GM18502 (cell line): ENCODE measurements around the gene HYOU1.
A peak's percentile ranks its signal among the peaks of the same experiment; 100 is the strongest.
"Not testable (repeated sequence)": the region's sequence is repeated elsewhere in the genome, so short reads cannot be mapped to it uniquely, and the experiment has no call there.

Source experiments
- ATAC-seq: cut with Tn5 transposase; IDR thresholded peaks from one replicate; pipeline ENCODE4 v1.9.1; 2021; ENCODE audit warnings: mild to moderate bottlenecking; ENCODE audit not compliant: unreplicated experiment, poor library complexity

Gene HYOU1

DNA sequence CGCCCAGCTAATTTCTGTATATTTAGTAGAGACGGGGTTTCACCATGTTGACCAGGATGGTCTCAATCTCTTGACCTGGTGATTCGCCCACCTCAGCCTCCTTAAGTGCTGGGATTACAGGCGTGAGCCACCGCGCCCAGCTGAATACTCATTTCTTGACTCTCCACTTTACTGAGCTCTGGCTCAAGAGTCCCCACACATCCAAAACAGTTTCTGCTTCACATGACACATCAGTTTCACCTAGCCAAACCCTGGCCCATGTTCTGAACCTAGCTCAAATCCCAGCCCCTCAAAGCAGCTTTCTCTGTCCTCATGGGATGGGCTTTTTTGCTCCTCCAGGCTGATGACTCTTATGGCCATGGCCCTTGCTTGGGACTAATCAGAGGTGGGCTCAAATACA, 9.8 kb downstream of the HYOU1 start:
- no peak for ATAC-seq

- no peak for ATAC-seq
Measured at GRCh38 chr11:119046489-119046888, 10.5 kb downstream of the HYOU1 start.

GRCh38 chr11:119044708-119045107, 12.3 kb downstream of the HYOU1 start:
- no peak for ATAC-seq

- no peak for ATAC-seq
Measured at GRCh38 chr11:119042927-119043326, 14.1 kb downstream of the HYOU1 start.

DNA sequence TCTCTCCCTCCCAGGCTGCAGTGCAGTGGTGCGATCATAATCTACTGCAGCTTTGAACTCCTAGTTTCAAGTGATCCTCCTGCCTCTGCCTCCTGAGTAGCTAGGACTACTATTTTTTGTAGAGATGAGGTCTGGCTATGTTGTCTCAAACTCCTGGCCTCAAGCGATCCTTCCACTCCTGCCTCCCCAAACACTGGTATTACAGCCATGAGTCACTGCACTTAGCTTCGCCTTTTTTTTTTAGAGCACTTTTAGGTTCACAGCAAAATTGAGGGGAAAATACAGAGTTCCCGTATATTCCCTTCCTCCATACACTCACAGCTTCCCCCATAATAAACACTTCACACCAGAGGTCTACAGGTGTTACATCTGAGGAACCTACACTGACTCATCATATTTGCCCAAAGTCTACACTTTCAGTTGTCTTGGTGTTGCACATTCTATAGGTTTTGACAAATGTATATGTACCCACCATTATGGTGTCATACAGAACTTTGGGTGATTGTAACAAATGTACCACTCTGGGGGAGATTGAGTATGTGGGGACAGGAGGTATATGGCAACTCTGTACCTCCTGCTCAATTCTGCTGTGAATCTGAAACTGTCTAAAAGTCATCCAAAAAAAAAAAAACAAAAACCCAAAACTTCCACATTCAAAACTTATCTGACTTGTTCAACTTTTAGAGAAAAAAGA, 15.0 kb downstream of the HYOU1 start:
- ATAC-seq = no peak

DNA sequence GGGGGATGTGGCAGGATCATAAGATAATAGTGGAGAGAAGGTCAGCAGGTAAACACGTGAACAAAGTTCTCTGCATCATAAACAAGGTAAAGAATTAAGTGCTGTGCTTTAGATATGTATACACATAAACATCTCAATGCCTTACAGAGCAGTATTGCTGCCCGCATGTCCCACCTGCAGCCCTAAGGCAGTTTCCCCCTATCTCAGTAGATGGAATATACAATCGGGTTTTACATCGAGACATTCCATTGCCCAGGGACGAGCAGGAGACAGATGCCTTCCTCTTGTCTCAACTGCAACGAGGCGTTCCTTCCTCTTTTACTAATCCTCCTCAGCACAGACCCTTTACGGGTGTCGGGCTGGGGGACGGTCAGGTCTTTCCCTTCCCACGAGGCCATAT, 17.5 kb downstream of the HYOU1 start:
- ATAC-seq = not testable (repeated sequence)

GRCh38 chr11:119038884-119039283, 18.1 kb downstream of the HYOU1 start:
- ATAC-seq = no peak

DNA sequence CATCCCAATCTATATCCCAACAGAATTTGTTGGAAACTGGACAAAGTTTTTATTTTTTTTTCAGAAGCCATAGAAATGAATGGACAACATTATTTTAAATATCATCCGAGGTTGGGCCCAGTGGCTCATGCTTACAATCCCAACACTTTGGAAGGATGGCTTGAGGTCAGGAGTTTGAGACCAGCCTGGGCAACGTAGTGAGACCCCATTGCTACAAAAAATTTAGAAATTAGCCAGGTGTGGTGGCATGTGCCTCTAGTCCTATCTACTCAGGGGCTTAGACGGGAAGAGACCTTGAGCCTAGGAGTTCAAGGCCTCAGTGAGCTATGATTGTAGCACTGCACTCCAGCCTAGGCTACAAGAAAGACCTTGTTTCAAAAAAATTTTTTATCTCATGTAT, 22.2 kb downstream of the HYOU1 start:
- no peak for ATAC-seq

DNA sequence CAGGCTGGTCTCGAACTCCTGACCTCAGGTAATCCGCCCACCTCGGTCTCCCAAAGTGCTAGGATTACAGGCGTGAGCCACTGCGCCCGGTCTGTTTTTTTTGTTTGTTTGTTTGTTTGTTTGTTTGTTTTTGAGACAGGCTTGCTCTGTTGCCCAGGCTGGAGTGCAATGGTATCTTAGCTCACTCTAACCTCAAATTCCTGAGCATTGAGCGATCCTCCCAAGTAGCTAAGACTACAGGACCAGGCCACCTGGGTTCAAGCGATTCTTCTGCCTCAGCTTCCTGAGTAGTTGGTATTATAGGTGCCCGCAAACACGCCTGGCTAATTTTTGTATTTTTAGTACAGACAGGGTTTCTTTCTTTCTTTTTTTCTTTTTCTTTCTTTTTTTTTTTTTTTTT, 23.6 kb downstream of the HYOU1 start:
- ATAC-seq = not testable (repeated sequence)

DNA sequence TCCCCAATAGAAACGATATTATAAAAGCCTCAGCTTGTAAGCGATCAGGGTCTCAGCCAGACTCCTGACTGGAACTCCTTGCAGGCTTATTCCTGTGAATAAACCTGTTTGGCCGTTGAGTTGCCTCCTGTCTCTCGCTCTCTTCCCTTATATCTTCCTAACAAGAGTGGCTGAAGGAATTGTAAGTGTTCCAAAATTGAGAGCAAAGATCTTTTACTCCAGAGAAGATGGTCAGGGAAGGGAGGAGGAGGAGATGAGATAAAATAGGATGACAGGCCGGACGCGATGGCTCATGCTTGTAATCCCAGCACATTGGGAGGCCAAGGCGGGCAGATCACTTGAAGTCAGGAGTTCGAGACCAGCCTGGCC, 25.1 kb downstream of the HYOU1 start:
- ATAC-seq = no peak

DNA sequence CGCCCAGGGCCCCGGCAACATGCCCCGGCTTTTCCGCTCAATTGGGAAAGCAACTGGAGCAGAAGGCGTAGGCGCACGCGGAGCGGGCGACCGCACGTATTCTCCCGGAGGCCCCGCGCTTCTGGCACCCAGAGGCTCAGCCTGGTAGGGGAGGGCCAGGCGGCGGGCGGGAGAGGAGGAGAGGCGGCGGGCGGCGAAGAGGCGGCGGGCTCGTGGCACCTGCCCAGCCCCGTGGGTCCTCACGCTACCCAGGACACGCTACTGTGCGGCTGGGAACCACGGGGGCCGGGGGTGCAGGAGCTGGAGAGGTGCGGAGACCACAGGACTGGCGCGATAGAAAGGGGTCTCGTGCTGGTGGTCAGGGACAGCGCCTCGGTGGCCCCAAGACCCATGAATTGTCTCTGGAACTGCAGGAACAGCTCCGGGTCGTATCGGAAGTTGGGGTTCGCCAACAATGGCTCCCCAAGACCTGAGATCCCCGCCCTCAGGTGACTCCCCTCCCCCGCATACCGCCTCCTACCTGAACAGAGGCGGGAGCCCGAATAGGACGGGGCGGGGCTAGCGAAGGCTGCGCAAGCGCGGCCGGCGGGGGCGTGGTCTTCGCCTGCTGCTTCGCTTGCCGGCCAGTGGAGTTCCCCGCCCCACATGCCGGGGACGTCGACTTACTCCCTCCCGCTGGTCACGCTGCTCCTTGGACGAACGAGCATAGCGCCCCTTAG, 26.5 kb downstream of the HYOU1 start, which contains the start of gene SLC37A4:
Gene SLC37A4, minus strand, starts transcription at position 549 of the 719 bp plus-strand sequence.
- peak; percentile 79 for ATAC-seq

GRCh38 chr11:119030029-119030328, 27.0 kb downstream of the HYOU1 start:
- ATAC-seq = peak; percentile 5

- no peak for ATAC-seq
Measured at GRCh38 chr11:119029340-119030028, 27.5 kb downstream of the HYOU1 start.

GRCh38 chr11:119029069-119029339, 28.0 kb downstream of the HYOU1 start:
- ATAC-seq = no peak

- ATAC-seq = no peak
Measured at GRCh38 chr11:119028346-119029068, 28.5 kb downstream of the HYOU1 start.

- ATAC-seq = no peak
Measured at GRCh38 chr11:119027561-119028345, 29.3 kb downstream of the HYOU1 start.

GRCh38 chr11:119026970-119027369, 30.0 kb downstream of the HYOU1 start:
- no peak for ATAC-seq

DNA sequence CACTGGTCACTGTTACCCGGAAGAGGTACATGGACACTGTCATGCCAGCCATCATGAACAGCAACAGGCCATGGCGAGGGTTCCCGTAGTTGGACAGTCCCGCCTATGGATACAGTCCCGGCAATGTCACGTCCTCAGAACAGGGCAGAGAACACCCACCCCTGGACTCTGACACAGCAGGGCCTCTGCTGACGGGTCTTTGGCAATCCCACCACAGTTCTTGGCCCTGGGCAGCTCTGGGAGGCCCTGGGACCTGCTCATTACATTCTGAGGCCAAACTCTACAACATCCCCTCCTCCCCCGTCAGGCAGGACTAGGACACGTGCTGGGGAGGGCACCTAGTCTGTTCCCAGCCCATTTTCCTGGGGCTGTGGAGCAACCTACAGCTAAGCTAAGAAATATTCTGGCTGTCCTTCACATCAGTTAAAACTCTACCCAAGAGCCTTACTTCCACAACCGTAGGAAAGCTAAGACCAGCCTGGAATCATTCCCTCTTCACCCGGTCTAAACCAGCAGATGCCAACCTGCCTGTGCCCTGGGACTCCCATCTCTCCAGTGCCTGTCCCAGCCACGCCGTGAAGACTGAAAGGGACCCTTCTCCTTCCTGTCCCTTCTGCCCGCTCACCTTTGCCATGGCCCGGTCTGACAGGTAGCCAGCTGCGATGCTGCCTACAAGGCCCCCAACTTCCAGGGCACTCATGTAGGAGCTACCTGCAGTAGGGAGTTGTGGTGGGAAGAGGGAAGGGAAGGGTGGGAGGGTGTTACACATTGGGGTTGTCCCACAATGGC, 30.8 kb downstream of the HYOU1 start:
- no peak for ATAC-seq

- no peak for ATAC-seq
Measured at GRCh38 chr11:119025541-119025940, 31.5 kb downstream of the HYOU1 start.

GRCh38 chr11:119025099-119025473, 31.9 kb downstream of the HYOU1 start:
- ATAC-seq = no peak
